Peyer's patch (tissue), 4 donors: ENCODE data around the gene UCMA.

ENCODE experiments used
- POLR2A ChIP-seq, 2 donors: fragments of 450-650 bp; IDR thresholded peaks; one replicate each; pipeline ENCODE4 v1.5.1; 2017; ENCODE audit warnings: antibody characterized with exemption in 2 of 2, mild to moderate bottlenecking in 2 of 2, moderate library complexity in 2 of 2
- TF ChIP-seq, protein P1 (sequence below), 6 experiments: fragments of 450-650 bp in 4 of 6; fragments of 200-600 bp in 2 of 6; sonication (generic) in 1 of 6; IDR thresholded peaks; one replicate each; pipeline ENCODE4 v1.5.1; 2017 to 2019; ENCODE audit warnings: antibody characterized with exemption in 6 of 6, mild to moderate bottlenecking in 3 of 6, moderate library complexity in 1 of 6

DNA sequence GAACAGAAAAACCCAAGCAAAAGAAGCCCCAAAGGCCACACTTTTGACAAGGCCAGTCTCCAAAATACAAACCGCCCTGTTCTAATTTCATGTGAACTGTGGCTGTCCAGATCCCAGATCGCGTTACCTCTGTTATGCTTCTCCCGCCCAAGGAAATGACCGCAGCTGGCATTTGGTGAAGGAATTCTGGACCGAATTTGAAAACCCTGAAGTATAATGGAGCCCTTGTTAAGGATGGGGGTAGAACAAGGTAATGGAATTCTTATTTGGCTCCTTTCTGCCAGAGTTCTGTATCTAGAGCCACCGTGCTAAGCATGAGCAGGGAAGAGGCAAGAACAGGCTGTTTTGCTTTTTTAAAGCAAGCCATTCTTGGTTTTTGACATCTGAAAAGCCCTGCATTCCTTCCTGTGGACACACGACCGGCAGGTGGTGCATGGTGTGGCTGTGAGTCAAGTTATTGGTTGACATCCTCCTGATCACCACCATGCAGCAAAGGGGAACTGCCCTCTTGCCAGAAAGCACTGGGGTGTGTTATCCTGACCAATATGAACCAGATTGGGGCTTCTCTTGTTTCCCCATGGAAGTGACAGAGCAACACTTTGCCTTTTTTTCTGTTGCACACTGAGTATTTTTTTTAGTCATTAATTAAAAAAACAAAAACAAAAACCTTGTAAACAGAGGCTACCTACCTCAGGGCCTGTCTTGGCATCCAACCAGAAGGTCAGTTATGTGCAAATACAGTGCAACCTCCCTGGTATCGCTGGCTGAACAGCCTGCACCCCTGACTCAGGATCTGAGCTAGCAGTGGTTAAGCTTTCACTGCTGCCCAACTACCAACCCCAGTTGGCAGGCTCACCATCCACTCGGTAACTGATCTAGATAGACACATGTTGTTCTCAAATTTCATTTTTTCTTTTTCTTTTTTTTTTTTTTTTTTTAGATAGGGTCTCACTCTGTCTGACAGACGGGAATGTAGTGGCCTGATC lies 14.2 kb downstream of the UCMA start:
- TF ChIP-seq, protein P1, sequence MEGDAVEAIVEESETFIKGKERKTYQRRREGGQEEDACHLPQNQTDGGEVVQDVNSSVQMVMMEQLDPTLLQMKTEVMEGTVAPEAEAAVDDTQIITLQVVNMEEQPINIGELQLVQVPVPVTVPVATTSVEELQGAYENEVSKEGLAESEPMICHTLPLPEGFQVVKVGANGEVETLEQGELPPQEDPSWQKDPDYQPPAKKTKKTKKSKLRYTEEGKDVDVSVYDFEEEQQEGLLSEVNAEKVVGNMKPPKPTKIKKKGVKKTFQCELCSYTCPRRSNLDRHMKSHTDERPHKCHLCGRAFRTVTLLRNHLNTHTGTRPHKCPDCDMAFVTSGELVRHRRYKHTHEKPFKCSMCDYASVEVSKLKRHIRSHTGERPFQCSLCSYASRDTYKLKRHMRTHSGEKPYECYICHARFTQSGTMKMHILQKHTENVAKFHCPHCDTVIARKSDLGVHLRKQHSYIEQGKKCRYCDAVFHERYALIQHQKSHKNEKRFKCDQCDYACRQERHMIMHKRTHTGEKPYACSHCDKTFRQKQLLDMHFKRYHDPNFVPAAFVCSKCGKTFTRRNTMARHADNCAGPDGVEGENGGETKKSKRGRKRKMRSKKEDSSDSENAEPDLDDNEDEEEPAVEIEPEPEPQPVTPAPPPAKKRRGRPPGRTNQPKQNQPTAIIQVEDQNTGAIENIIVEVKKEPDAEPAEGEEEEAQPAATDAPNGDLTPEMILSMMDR (IDR thresholded peaks at IDR 0.05), result peak in 3 of 6 experiments; percentile 20 to 38 (median 22)
- no peak for TF ChIP-seq POLR2A (IDR thresholded peaks at IDR 0.05)
